Left colon (tissue), 2 donors: ENCODE measurements around the gene CCNA2. TPM values are rescaled to one million over a fixed set of nuclear protein-coding genes. Genes with fewer than 3 reads are reported as not detected.
A peak's percentile ranks its signal among the peaks of the same experiment; 100 is the strongest.

ENCODE experiments used
- ATAC-seq: fragments of 200-7000 bp; cut with Tn5 transposase; one replicate; pipeline ENCODE4 v1.9.1; 2020; ENCODE audit warnings: mild to moderate bottlenecking, moderate library complexity
- DNase-seq, 2 donors: peaks; one replicate each; pipeline ENCODE4 v3.0.0-alpha.2; 2020
- intact Hi-C, 2 donors: fragments of 100-400 bp; cut with DNase I in 1 of 2; cut with micrococcal nuclease in 1 of 2; formaldehyde crosslinking; loops; one replicate each; pipeline versions ENCODE4 v1.11.2 to v1.14.0; 2022; cut with DNase I, micrococcal nuclease
- long read RNA-seq: library from polyadenylated mRNA; unstranded; transcript quantifications from one replicate; pipeline ENCODE4 v2.0.0, GENCODE V29; 2021
- total RNA-seq, 2 donors: library from RNA; stranded (reverse); fragmentation: NEBNext Ultra II Directional; extraction: Animal tissue kit (Norgen Biotek cat#: 25700); gene quantifications; one replicate each; pipeline ENCODE4 v1.2.1, GENCODE V29; 2021
- donor health status: DM: no; HTN: no; CAD: no.
- donor health status: DM: yes; HTN: yes; CAD: no.

The CCNA2 gene
- total RNA-seq: 1 to 10 TPM; 3.6 to 10.0 TPM
- long read RNA-seq, transcript CCNA2-201 (8 exons, 2,797 nt): major isoform, 30 of 32 reads
- long read RNA-seq, partial matches to known transcripts: 1 of 32 reads
- long read RNA-seq, other reads (novel, unspliced or antisense): 1 of 32 reads

DNA sequence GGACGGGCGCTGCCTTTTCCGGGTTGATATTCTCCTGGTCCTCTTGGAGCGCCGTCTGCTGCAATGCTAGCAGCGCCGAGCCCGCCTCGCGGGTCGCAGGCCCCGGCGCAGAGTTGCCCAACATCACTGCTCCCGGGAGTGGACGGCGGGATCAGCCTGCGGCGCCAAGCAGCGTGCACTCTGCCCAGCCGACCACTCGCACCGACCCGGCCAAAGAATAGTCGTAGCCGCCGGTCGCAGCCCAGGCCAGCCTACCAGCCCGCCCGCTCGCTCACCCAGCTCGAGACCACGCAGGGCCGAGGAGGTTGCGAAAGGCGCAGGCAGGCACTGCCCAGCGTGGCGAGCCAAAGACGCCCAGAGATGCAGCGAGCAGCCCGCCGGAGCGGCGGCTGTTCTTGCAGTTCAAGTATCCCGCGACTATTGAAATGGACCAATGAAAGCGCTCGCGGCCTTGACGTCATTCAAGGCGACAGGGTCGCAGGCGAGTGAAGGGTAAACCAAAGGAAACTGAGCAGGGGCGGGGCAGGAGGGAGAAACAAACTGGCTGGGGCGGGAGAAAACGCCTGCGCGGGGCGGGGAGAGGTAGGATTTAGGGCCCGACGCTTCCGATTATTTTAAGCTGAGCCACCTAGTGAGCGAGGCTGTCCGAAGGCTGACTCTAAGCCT lies at the start of gene CCNA2:
CCNA2 (minus strand) TSS at position 379 of the 666 bp plus-strand sequence; CDS start at position 124, 255 bp downstream.
- DNase-seq: peak; percentile 97 to 98
- intact Hi-C loops: no loop called here
- ATAC-seq: peak; percentile 97

DNA sequence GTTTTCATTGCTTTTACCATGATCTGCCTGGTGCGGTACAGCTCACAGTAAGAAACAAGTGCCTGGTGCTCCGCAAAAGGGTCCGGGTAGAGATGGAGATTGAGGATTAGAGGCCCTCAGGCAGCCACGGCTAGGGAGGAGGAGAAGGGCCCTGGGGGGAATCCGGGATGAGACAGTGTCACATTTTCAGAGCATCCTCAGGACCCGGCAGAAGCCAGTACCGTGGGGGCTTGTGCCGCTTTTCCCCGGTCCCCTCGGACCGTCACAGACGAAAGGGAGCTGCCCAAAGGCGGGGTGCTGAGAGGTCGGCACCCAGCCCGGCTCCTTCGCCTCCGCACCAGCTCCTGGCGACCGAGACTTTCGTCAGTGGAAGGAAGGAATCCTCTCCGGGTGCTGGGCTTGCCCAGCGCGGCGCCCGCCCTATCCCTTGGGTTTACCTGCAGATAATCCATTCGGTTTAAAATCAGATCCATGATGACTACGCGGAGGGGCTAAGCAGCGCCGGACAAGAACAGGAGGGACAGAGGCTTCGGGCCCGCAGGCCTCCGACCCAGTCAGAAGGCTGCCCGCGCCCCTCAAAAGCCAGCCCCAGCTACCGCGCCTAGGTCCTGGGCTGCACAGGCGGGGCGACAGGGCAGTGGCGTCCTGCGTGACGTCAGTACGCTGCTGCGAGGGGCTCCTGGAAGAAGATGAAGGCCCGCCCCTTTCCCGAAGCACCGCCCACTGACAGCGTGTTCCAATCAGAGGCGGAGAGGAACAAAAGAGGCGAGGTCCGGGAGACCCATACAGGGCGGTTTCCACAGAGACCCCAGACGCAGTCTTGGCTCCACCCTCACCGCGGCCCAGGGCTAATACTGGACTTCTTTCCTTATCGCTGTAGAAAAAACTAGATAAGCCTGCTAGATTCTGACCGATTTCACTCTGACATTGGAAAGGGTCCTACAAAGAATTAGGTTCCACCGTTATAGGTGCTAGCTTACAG lies 46.4 kb upstream of the CCNA2 start, which contains the start of gene BBS7:
BBS7 (minus strand) TSS at position 634 of the 982 bp plus-strand sequence; CDS start at position 473, 161 bp downstream.
- intact Hi-C loops: no loop called here
- peak; percentile 100 for ATAC-seq
- DNase-seq: peak; percentile 98 to 100

- intact Hi-C loops: no loop called here
- DNase-seq: no peak
- ATAC-seq: no peak
These were observed 40.1 kb upstream of the CCNA2 start for GRCh38 chr4:121863799-121864198.

DNA sequence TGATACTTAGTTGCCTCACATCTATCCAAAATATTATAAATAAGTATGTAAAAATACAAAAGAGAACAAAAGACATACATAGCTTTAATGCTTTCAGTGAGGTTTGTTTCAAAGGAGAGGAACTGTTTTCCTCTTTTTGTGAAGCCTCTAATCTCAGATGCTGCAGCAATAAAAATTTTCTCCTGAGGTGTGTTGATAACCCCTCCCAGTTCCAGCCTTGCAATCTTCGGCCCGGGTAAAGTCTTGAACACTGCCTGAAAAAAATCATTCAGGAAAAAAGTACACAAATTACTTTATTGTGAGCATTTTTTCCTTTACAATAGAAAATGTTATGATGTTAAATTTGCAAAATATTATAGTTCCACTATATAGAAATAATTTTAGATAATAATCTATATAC lies 37.7 kb upstream of the CCNA2 start:
- ATAC-seq (peak; percentile 77), DNase-seq (no peak)
- intact Hi-C loops: no loop called here

- intact Hi-C loops: no loop called here
- ATAC-seq (no peak), DNase-seq (no peak)
These were observed 36.4 kb upstream of the CCNA2 start for GRCh38 chr4:121860121-121860520.

GRCh38 chr4:121851354-121851753 lies 27.7 kb upstream of the CCNA2 start:
- ATAC-seq: no peak
- DNase-seq: no peak
- intact Hi-C loops: no loop called here

GRCh38 chr4:121846662-121847061 lies 23.0 kb upstream of the CCNA2 start:
- no peak for ATAC-seq
- intact Hi-C loops: no loop called here

DNA sequence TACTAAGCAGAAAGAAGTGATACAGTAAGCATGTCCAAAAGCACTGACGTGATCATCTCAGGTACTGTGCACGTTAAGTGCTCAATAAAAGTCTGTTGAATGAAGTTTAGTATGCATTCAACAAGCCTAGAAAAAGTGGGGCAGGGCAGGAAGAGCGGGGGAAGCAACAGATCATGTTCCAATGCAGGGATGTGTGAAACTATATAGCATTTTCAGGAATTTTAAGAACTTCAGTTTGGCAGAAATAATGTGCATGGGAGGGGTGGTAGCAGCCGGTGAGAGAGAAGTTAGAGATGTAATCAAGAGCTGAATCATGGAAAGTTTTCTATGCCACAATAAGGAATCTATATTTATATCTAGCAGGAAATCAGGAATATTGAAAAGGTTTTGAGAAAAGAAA lies 19.2 kb upstream of the CCNA2 start:
- ATAC-seq (no peak), DNase-seq (no peak)
- intact Hi-C loops: no loop called here

More at GRCh38 chr4:121846662-121847061, 23.0 kb upstream of the CCNA2 start:
- DNase-seq: no peak

- ATAC-seq: no peak
- intact Hi-C loops: no loop called here
These were observed 14.5 kb upstream of the CCNA2 start for GRCh38 chr4:121838136-121838535.

DNA sequence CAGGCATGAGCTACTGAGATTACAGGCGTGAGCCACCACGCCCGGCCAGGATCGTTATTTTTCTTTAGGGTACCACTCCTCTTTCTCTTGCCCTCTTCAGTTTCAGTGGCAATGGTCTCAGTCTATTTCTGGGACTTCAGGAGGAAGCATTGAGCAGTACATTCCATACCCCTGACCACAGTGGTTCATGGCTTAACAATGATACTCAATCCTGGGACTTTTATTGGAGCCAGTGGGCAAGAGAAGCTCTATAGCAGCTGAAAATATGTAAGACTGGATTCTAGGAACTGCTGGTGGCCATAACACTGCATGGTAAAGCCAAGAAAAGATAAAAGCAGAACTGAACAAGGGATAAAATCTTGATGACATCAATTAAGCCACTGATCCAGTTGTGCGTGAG lies 5.8 kb upstream of the CCNA2 start:
- DNase-seq (no peak), ATAC-seq (no peak)
- intact Hi-C loops: no loop called here

More at GRCh38 chr4:121838136-121838535, 14.5 kb upstream of the CCNA2 start:
- DNase-seq: no peak

GRCh38 chr4:121827853-121828252 lies 4.2 kb upstream of the CCNA2 start:
- DNase-seq (no peak), ATAC-seq (no peak)
- intact Hi-C loops: no loop called here

GRCh38 chr4:121824950-121825349 lies 1.3 kb upstream of the CCNA2 start:
- intact Hi-C loops: no loop called here
- ATAC-seq: peak; percentile 48
- DNase-seq: no peak

DNA sequence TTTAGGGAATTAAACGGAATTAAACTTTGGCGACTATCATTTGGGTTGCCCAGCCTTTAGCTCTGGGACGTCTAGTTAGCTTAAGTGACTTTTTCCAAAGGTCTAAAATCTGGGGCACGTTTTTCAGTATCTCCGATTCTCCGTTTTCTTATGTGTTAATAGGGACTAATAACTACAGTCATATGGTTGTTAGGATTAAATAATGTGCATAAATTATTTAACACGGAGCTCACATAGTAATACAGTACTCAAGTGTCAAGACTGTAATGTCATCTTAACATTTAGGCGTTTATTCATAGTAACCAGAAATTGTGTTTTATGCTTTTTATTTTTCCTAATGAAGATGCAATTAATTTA lies 466 bp upstream of the CCNA2 start:
- DNase-seq: no peak
- no peak for ATAC-seq
- intact Hi-C loops: no loop called here

- intact Hi-C loops: no loop called here
- ATAC-seq (peak; percentile 15), DNase-seq (peak; percentile 7 to 27)
These were observed 733 bp downstream of the CCNA2 start for GRCh38 chr4:121822796-121823504.

DNA sequence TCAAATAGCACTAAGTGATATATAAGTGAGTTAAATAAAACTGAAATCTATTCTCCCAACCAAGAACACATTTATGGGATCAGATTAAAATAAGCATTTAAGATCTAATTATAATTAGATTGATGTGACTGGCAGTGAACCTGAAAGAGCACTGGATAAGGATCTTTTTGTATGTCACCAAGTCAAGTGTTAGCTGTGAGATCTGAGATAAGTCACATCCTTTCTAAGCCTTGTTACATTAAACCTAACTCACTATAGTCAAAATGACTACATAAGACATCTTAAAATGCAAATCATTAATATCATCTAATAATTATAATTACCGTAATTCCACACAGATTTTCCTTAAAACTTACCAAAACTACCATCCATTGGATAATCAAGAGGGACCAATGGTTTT lies 1.6 kb downstream of the CCNA2 start:
- intact Hi-C loops: no loop called here
- no peak for ATAC-seq
- no peak for DNase-seq

DNA sequence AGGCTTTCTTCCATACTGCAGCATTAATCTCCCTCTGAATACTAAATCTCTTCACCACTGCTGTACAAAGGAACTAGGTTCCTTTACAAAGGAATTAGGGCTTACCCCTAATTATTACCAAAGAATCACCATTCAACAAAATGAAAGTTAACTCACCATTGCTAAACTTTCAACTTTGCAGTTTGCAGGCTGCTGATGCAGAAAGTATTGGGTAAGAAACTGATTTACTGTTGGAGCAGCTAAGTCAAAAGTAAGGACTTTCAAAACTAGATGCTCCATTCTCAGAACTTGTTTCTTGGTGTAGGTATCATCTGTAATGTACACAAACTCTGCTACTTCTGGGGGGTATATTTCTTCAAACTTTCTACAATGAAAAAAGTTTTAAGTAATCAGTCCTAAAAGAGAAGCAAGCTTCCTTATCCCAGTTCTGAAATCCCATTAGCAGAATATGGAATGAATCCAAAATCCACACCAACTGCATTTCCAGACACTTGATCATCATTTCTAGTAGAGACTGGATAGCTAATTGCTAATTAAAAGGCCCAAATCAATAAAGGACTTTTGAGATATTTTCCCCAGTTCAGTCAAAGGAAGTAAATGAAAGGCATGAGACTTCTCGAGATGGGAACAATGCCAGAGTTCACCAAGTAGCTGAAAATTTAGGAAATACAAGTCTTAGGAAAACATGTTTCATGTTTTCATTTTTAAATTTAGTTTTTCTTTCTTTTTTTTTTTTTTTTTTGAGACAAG lies 4.3 kb downstream of the CCNA2 start:
- no peak for ATAC-seq
- intact Hi-C loops: no loop called here

GRCh38 chr4:121818215-121818614 lies 5.5 kb downstream of the CCNA2 start:
- ATAC-seq (no peak), DNase-seq (no peak)
- intact Hi-C loops: no loop called here

More for the DNA sequence above, 4.3 kb downstream of the CCNA2 start:
- no peak for DNase-seq

DNA sequence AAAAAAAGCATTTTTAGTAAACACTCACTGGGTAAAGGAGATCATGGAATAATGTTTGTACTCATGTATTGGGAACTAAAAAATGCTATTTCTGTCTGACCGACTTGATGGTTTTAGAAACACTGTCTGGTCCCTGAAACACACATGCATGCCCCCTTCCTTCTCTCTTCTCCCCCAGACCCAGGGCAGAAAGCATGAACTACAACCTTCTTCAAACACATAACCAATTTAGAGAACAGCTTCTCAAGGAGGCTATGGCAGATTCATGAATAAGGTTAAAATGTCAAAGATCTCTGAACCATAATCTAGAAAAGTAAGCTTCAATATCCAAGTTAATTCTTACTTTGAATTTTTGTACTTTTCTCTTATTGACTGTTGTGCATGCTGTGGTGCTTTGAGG lies 6.0 kb downstream of the CCNA2 start:
- intact Hi-C loops: no loop called here

More for the DNA sequence above, 6.0 kb downstream of the CCNA2 start:
- ATAC-seq (no peak), DNase-seq (no peak)
